HG03442 (cell line): ENCODE measurements around the gene RNF183.
A peak's percentile ranks its signal among the peaks of the same experiment; 100 is the strongest.

Source experiments
- ATAC-seq: cut with Tn5 transposase; IDR thresholded peaks from one replicate; pipeline ENCODE4 v1.9.1; 2021; ENCODE audit warnings: mild to moderate bottlenecking, moderate library complexity; ENCODE audit not compliant: unreplicated experiment

RNF183 gene, protein sequence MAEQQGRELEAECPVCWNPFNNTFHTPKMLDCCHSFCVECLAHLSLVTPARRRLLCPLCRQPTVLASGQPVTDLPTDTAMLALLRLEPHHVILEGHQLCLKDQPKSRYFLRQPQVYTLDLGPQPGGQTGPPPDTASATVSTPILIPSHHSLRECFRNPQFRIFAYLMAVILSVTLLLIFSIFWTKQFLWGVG

GRCh38 chr9:113302792-113303418, at the start of gene RNF183:
TSS of gene RNF183 (minus strand) at chr9:113303376. CDS start at chr9:113298184, 5,192 bp downstream.
- ATAC-seq = no peak

DNA sequence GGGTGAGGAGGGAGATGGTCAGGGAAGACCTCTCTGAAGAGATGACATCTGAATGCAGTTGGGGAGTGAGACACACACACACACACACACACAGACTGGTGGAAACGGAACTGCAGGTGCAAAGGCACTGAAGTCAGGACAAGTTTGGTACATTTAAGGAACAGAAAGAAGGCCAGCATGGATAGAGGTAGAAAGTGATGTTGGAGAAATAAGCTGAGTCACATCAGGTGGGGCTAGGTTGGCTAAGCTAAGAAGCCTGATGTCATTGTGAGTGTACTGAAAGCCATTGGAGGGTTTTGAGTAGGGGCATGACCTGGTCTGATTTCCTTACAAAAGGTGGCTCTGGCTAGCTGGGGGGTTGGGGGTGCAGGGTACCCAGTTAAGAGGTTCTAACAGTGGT, 49.2 kb upstream of the RNF183 start:
- no peak for ATAC-seq

- ATAC-seq = no peak
Measured at GRCh38 chr9:113352006-113352405, 48.8 kb upstream of the RNF183 start.

DNA sequence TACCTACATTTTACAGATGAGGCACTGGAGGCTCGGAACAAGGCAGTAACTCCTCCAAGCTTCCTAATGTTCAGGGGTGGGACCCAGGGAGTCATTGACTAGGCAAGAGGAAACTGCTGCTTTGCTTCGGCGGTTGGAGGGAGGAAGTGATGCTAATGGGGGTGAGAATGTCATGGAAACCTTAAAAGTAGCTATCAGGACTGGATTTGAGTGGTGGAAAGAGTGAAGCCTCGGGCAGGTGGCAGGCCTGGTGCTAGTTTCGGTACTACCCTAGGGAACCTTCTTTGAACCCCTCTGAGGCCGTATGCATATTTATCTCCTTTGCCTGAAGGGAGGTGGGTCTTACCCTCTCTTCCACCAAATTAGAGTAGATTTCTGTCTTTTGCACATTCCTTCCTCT, 47.8 kb upstream of the RNF183 start:
- peak; percentile 26 for ATAC-seq

DNA sequence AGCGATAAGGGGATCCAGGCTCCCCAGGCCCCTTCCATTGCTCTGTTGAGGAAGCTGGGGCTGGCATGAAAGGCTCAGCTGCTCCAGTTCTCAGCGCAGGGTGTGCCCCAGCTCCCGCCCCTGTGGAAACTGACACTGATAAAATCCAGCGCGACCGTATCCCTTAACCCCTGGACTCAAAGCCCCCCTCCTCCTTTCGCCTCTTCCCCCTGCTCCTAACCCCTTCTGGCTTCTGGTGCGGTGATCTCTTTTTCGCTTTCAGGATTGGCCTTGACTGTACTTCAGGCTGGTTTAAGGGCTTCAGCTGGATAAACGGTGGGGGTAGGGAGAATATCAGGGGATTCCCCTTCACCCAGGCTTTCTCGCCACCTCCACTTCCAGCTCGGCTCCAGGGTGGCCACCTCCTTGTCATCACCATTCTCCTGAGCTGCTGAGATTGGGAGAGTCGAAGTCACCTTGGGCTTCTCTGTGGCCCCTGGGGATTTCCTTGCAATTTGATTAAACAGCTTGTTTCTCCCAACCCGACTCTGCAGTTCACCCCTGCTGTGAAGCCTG, 47.0 kb upstream of the RNF183 start:
- ATAC-seq = no peak

- ATAC-seq = peak; percentile 38
Measured at GRCh38 chr9:113349445-113350094, 46.4 kb upstream of the RNF183 start, which contains the start of gene BSPRY. TSS of gene BSPRY (plus strand) at chr9:113349541. CDS start at chr9:113349580, 39 bp downstream.

DNA sequence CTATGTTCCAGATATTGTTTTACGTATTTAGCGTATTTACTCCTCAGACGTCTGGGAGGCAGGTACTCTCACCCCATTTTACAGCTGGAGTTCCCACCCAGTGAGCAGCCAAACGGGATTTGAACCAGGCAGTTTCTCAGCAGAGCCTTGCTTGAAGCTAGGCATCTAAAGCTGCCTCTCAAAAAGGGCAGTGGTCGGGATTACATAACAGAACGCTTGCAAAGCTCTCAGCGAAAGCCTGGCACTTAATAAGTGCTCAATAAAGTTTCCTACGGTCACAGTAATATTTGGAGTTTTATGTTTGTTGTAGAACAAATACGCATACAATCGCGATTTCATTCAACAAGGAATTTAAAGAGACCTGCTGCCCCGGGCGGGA, 45.9 kb upstream of the RNF183 start:
- no peak for ATAC-seq

- ATAC-seq = no peak
Measured at GRCh38 chr9:113348437-113348836, 45.3 kb upstream of the RNF183 start.

- no peak for ATAC-seq
Measured at GRCh38 chr9:113345671-113346070, 42.5 kb upstream of the RNF183 start.

GRCh38 chr9:113345190-113345589, 42.0 kb upstream of the RNF183 start:
- no peak for ATAC-seq

DNA sequence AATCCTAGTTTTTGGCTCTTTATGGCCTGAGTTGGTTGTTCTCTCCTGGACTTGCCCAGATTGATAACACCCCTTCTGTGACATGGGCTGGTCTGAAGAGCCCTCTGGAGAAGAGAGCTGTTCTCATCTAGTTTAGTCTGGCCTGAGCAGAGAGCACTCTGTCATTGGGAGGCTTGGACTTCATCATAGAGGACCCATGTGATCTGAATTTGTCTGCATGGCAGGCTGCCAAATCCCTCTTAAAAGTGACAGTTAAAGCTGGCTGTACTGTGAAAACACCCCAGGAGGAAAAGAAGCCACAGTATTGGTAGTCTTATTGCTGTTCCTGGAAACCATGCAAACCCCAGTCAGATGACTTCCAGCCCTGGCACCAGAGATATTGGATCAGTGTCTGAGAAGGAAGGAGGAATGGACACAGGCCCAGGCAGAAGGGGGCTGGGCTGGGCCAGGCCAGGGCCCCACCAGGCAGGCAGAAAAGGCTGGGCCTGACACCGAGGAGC, 40.6 kb upstream of the RNF183 start:
- no peak for ATAC-seq

- ATAC-seq = no peak
Measured at GRCh38 chr9:113341712-113342410, 38.7 kb upstream of the RNF183 start.

DNA sequence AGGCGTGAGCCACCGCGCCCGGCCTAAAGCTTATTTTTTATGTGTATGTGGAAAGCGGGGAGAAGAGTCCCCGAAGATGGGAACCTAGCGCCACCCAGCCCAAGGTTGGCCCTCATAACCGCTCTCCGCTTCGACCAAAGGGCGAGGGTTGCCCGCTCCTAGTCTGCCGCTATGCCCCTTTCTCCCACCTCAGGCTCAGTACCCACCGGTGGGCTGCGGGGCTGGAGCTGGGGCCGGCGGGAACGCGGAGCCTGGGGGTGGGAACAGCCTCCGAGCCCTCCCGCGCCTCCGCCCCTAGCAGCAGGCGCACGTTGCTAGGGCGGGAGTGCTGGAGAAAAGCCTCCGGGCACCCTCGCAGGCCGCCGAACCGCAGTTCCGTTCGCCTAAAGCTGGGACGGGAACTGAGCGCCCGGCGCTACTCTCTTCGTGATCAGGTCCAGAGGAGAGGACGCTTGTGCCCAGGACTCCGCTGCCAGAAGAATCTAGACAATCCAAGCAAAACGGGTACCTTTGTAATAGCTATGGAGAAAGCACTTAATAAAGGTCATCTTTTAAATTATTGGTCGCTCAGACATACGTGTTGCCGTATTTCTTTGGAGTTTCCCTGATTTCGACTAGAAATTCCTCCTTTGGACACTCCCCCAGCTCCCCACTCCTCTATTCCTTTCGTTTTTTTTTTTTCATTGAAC, 37.0 kb upstream of the RNF183 start, which contains the start of gene WDR31:
Gene WDR31 (minus strand): TSS at position 265 of the 689 bp plus-strand sequence. CDS start 8,253 bp downstream, outside the sequence.
- ATAC-seq = peak; percentile 96

DNA sequence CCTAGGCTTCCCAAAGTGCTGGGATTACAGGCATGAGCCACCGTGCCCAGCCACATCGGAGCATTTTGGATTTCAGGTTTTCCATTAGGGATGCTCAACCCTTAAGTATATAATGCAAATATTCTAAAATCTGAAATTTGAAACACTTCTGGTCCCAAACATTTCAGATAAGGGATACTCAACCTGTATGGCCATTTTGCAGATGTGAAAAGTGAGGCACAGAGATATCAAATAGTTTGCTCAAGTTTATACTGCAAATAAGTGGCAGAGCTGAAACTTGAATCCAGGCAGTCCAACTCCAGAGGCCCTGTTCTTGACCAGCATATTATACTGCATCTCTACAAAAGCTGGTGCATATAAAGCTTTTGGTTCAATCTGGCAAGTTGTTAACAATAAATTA, 34.5 kb upstream of the RNF183 start:
- ATAC-seq = no peak

GRCh38 chr9:113331780-113332179, 28.6 kb upstream of the RNF183 start:
- no peak for ATAC-seq

GRCh38 chr9:113328045-113328782, 25.0 kb upstream of the RNF183 start:
- no peak for ATAC-seq

DNA sequence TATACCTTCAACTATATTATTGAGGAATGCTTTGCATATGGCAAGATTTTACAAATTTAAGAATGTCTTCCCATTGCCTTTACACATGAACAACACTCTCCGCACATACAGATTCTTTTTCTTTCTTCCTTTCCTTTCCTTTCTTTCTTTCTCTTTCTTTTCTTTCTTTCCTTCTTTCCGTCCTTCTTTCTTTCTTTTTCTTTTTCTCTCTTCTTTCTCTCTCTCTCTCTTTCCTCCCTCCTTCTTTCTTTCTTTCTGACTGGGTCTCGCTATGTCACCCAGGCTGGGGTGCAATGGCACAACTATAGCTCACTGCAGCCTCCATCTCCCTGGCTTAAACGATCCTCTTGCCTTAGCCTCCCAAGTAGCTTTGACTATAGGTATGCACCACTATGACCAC, 23.1 kb upstream of the RNF183 start:
- ATAC-seq = no peak

DNA sequence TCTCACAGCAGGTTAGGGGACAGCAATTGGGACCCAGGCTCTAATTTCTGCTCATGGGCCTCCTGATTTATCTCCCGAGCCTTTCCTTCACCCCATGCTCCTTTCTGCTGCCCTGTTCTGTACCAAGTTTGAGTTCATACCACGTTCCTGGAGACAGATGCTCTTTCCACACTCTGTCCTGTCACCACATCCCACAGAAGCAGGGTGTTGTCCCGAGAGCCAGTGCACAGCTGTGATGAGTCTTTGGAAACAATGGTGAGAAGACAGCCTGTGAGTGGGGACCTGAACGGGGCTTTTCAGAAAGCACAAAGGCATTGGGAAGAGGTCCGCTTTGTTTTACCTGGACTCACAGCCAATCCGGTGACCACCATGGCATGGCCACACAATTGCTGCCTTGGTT, 19.5 kb upstream of the RNF183 start:
- no peak for ATAC-seq

- no peak for ATAC-seq
Measured at GRCh38 chr9:113320051-113320450, 16.9 kb upstream of the RNF183 start.

- ATAC-seq = no peak
Measured at GRCh38 chr9:113319054-113319453, 15.9 kb upstream of the RNF183 start.
